IgD-negative memory B cell (primary cell): ENCODE data around the gene RBBP4. TPM values are rescaled to one million over a fixed set of nuclear protein-coding genes. Genes with fewer than 3 reads are reported as not detected.

ENCODE experiments used
- H3K27ac Mint-ChIP-seq, 3 donors: one replicate each; pipeline ENCODE4 v1.8.0; 2020 to 2022; ENCODE audit warnings: mild to moderate bottlenecking in 3 of 3, mixed read lengths in 3 of 3, moderate library complexity in 1 of 3
- H3K27me3 Mint-ChIP-seq: one replicate; pipeline ENCODE4 v1.8.0; 2021; ENCODE audit warnings: mixed read lengths
- H3K36me3 Mint-ChIP-seq: one replicate; pipeline ENCODE4 v1.8.0; 2020; ENCODE audit warnings: mild to moderate bottlenecking, mixed read lengths
- H3K4me1 Mint-ChIP-seq, 3 donors: one replicate each; pipeline ENCODE4 v1.8.0; 2020 to 2022; ENCODE audit warnings: mixed read lengths in 3 of 3, mild to moderate bottlenecking in 1 of 3
- H3K4me3 Mint-ChIP-seq, 4 donors: one replicate each; pipeline ENCODE4 v1.8.0; 2020 to 2022; ENCODE audit warnings: mild to moderate bottlenecking in 4 of 4, mixed read lengths in 4 of 4, moderate library complexity in 3 of 4
- H3K9me3 Mint-ChIP-seq, 3 donors: one replicate each; pipeline ENCODE4 v1.8.0; 2020 to 2021; ENCODE audit warnings: mixed read lengths in 3 of 3, mild to moderate bottlenecking in 1 of 3
- polyA plus RNA-seq: library from polyadenylated mRNA; unstranded; fragments of 300-500 nt; fragmentation: Illumina TruSeq; gene quantifications from one replicate; pipeline ENCODE4 v1.2.3, GENCODE V29; 2021

Gene RBBP4
- polyA plus RNA-seq, 1 donor from 2014 or later = 227 TPM

DNA sequence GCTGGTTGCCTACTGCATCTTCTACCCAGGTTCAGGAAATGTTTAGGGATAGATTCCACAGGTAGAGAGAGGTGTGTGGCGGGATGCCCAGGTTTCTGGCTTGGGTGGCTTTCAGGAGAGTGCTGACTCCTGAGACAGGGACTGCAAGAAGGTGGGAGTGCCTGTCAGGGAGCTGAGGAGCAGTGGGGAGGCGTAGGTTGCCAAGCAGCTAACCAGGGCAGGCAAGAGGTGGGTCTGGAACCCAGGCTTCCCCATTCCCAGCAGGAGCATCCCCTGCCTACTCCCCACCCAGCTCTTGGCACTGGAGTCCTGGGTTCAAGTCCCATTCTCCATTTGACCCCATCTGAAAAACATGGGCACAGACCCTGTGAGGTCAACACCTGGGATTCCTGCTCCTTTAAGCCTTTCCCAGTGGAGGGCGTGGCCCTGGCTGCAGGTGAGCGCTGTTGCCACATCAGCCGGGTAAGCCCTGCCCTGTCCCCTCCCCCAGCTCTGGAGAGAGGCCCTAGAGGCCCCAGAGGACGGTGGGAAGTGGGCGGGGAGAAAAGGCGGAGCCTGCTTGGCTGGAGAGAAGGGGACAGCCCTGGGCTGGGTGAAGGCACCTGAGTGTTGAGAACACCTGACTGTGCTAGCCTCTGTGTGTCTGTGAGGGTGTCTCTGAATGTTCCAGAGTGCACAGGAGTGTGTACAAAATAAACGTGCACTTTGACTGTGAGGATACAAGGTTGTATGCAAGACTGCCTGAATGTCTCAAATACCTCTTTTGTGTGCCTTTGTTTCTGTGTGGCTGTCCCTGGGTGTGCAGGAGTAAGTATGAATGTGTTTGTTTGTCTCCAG is 65.5 kb downstream of the RBBP4 start:
- Mint-ChIP-seq H3K27ac (no peak overlapping the region), H3K4me3 (peak overlapping the region in 1 of 4 donors; percentile 30), H3K27me3 (peaks cover 9% of the 10 kb centered on the region), H3K4me1 (peaks cover 0 to 6% (median 3%) of the 10 kb centered on the region in 3 donors), H3K36me3 (no peaks in the 10 kb centered on the region), H3K9me3 (no peaks in the 10 kb centered on the region)

GRCh38 chr1:32717503-32717902 is 66.5 kb downstream of the RBBP4 start:
- H3K4me1 Mint-ChIP-seq = peaks cover 0 to 3% (median 2%) of the 10 kb centered on the region in 3 donors
- no peaks in the 10 kb centered on the region for H3K9me3 Mint-ChIP-seq
- H3K36me3 Mint-ChIP-seq = no peaks in the 10 kb centered on the region
- peaks cover 15% of the 10 kb centered on the region for H3K27me3 Mint-ChIP-seq
- H3K4me3 Mint-ChIP-seq = no peak overlapping the region
- H3K27ac Mint-ChIP-seq = no peak overlapping the region

DNA sequence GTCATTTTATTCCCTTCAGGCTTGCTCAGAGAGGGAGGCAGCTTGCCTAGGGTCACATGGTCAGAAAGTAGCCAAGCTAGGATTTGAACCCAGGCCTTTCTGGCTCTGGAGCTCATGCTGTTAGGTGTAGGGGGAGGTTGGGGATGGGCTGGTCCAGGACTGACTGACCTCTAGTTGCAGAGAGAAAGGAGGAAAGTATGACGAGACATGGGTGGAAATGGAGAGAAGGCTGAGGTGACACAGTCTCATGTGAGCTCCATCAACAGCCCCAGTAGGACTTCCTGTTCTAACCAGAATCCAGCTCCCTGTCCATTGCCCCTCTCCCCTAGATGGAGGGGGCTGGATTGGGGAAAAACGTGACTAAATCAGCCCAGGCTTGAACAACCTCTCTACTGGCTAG is 67.0 kb downstream of the RBBP4 start:
- Mint-ChIP-seq H3K9me3 (no peaks in the 10 kb centered on the region), H3K4me3 (no peak overlapping the region), H3K4me1 (peaks cover 0 to 3% (median 2%) of the 10 kb centered on the region in 3 donors), H3K36me3 (no peaks in the 10 kb centered on the region), H3K27me3 (peaks cover 13% of the 10 kb centered on the region), H3K27ac (no peak overlapping the region)

GRCh38 chr1:32718527-32718926 is 67.5 kb downstream of the RBBP4 start:
- Mint-ChIP-seq H3K4me3 (no peak overlapping the region), H3K27me3 (peaks cover 13% of the 10 kb centered on the region), H3K36me3 (no peaks in the 10 kb centered on the region), H3K9me3 (no peaks in the 10 kb centered on the region), H3K27ac (no peak overlapping the region), H3K4me1 (peaks cover 0 to 3% (median 2%) of the 10 kb centered on the region in 3 donors)

GRCh38 chr1:32719681-32720275 is 68.8 kb downstream of the RBBP4 start:
- Mint-ChIP-seq H3K4me1 (peaks cover 0 to 3% (median 2%) of the 10 kb centered on the region in 3 donors), H3K9me3 (peaks cover 0 to 2% (median 0%) of the 10 kb centered on the region in 3 donors), H3K4me3 (no peak overlapping the region), H3K27ac (no peak overlapping the region), H3K36me3 (no peaks in the 10 kb centered on the region), H3K27me3 (peaks cover 16% of the 10 kb centered on the region)

DNA sequence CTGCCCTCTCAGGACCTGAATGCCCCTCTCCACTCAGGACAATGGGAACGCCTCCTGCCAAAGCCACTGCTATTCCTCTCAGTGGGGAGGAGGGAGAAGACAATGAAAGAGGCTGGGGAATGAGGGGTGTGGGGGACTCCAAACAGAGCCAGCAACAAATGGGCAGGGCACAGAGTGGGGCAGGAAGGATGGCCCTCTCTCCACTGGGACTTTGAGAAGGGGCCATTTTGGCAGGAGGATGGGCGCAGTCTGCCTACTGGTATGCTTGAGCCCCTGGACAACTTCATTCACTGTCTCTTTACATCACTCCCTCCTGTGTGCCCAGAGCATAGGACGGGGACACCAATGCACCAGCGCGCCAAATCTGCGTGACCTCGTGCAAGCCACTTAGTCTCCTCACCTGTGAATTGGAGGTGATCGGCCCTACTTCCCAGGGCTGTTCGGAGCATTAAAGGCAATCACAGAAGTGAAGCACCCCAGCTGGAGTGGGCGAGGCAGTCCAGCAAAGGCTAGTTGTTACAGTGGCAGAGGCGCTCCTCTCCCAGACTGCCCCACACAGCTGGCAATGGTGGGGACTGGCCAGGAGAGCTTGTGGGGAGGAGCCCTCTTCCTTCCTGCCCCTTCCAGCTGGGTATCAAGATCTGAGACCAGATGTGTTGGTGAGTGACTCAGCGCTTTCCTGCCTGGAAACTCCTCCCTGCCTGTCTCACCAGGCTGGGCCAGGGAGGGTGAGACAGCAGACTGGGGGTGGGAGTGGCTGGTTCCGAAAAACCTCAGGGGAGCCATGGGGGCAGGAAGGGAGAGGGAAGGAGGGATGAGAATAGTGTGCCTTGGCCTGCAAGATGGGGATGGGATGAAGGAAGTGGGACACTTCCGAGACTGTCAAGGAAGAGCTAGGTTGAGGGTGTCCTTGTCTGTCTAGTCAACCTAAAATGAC is 73.9 kb downstream of the RBBP4 start:
- no peak overlapping the region for H3K27ac Mint-ChIP-seq
- H3K4me1 Mint-ChIP-seq = peaks cover 0 to 3% (median 0%) of the 10 kb centered on the region in 3 donors
- peaks cover 3% of the 10 kb centered on the region for H3K36me3 Mint-ChIP-seq
- no peak overlapping the region for H3K4me3 Mint-ChIP-seq
- H3K9me3 Mint-ChIP-seq = peaks cover 0 to 7% (median 0%) of the 10 kb centered on the region in 3 donors
- H3K27me3 Mint-ChIP-seq = peaks cover 22% of the 10 kb centered on the region

DNA sequence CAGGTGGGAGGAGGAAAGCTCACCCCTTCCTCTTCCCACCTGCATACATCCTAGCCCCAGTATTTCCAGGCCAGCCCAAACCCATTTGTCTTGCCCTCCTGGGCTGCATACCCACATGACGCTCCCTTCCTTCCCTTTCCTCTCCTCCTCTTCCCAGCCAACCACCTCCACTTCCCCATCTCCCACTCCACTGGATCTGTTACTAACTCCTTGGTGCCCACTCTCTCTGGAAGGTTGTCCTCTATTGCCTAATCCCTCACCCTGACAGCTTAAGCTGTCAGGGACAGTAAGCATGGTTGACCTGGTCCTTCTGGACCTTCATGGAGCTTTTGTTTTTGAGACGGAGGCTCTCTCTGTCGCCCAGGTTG is 74.6 kb downstream of the RBBP4 start:
- Mint-ChIP-seq H3K27me3 (peaks cover 21% of the 10 kb centered on the region), H3K9me3 (peaks cover 0 to 7% (median 0%) of the 10 kb centered on the region in 3 donors), H3K4me3 (no peak overlapping the region), H3K27ac (no peak overlapping the region), H3K36me3 (peaks cover 3% of the 10 kb centered on the region), H3K4me1 (peaks cover 0 to 3% (median 0%) of the 10 kb centered on the region in 3 donors)

- peaks cover 0 to 3% (median 3%) of the 10 kb centered on the region in 3 donors for H3K4me1 Mint-ChIP-seq
- H3K9me3 Mint-ChIP-seq = peaks cover 0 to 7% (median 0%) of the 10 kb centered on the region in 3 donors
- H3K36me3 Mint-ChIP-seq = peaks cover 3% of the 10 kb centered on the region
- H3K27me3 Mint-ChIP-seq = peaks cover 11% of the 10 kb centered on the region
- no peak overlapping the region for H3K27ac Mint-ChIP-seq
- H3K4me3 Mint-ChIP-seq = no peak overlapping the region
These were observed 76.9 kb downstream of the RBBP4 start for GRCh38 chr1:32727876-32728275.

DNA sequence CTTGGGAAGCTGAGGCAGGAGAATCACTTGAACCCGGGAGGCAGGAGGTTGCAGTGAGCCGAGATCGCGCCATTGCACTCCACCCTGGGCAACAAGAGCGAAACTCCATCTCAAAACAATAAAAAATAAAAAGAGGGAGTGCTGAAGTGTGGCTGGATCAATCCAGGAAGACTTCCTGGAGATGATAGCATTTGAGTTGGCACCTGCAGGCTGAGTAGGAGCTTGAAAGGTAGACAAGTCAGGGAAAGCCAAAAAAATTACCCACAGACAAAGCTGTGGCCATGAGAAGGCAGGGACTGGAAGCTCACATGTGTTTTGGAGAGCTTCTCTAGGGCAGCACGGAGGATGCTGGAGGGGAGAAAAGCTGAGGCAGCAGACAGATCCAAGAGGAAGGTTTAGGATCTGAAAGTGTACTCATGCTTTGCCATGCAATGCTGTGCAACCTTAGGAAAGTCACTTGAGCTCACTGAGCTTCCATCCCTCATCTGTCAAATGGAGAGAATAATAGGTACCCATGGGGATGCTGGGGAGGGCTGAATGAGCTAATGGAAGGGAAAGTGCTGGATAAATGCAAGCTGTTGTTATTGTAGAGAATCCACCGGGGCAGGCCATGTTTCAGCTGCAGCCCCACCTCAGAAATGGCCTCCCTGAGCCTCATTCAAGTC is 77.5 kb downstream of the RBBP4 start:
- Mint-ChIP-seq H3K27me3 (peaks cover 11% of the 10 kb centered on the region), H3K27ac (no peak overlapping the region), H3K4me1 (peaks cover 0 to 4% (median 3%) of the 10 kb centered on the region in 3 donors), H3K9me3 (peaks cover 0 to 7% (median 0%) of the 10 kb centered on the region in 3 donors), H3K36me3 (peaks cover 3% of the 10 kb centered on the region), H3K4me3 (no peak overlapping the region)

- Mint-ChIP-seq H3K4me1 (peaks cover 0 to 4% (median 3%) of the 10 kb centered on the region in 3 donors), H3K27me3 (peaks cover 9% of the 10 kb centered on the region), H3K4me3 (peak overlapping the region in 1 of 4 donors; percentile 54), H3K9me3 (peaks cover 0 to 7% (median 0%) of the 10 kb centered on the region in 3 donors), H3K27ac (no peak overlapping the region), H3K36me3 (peaks cover 3% of the 10 kb centered on the region)
These were observed 78.4 kb downstream of the RBBP4 start for GRCh38 chr1:32729254-32730046.

GRCh38 chr1:32733582-32734321 is 82.7 kb downstream of the RBBP4 start:
- no peak overlapping the region for H3K27ac Mint-ChIP-seq
- H3K4me3 Mint-ChIP-seq = no peak overlapping the region

More at GRCh38 chr1:32733582-32734321, 82.7 kb downstream of the RBBP4 start:
- Mint-ChIP-seq H3K27me3 (peaks cover 5% of the 10 kb centered on the region), H3K4me1 (peaks cover 0 to 4% (median 0%) of the 10 kb centered on the region in 3 donors), H3K9me3 (no peaks in the 10 kb centered on the region), H3K36me3 (peaks cover 2% of the 10 kb centered on the region)
